Muscle of back (tissue), 11 donors: ENCODE data around the gene AGGF1. TPM values are rescaled to one million over a fixed set of nuclear protein-coding genes. Genes with fewer than 3 reads are reported as not detected.
A peak's percentile ranks its signal among the peaks of the same experiment; 100 is the strongest.
"Not testable (repeated sequence)": the region's sequence is repeated elsewhere in the genome, so short reads cannot be mapped to it uniquely, and the experiment has no call there.

Experiments used
- DNase-seq, 3 donors: peaks; one replicate each; pipeline versions ENCODE4 v3.0.0 to v3.0.0-alpha.2; 2013
- polyA plus RNA-seq, 10 donors: library from polyadenylated mRNA; unstranded; fragments of 120-200 nt; gene quantifications; one replicate each; pipeline ENCODE4 v1.2.1, GENCODE V29; 2013; ENCODE audit not compliant: insufficient read length in 10 of 10

AGGF1 gene
- polyA plus RNA-seq, 10 donors: 14.9 to 18.1 (median 15.9) TPM

- DNase-seq: no peak
Measured at GRCh38 chr5:77082280-77082679, 52.1 kb downstream of the AGGF1 start.

- no peak for DNase-seq
Measured at GRCh38 chr5:77083088-77083487, 52.9 kb downstream of the AGGF1 start.

GRCh38 chr5:77086368-77086688 lies 56.1 kb downstream of the AGGF1 start:
- DNase-seq: no peak

- peak; percentile 76 to 93 (median 79) for DNase-seq
Measured at GRCh38 chr5:77086689-77087483, 56.7 kb downstream of the AGGF1 start, which contains the start of gene ZBED3. ZBED3 (minus strand) TSS chr5:77087285; CDS start chr5:77077878, 9,407 bp downstream.

GRCh38 chr5:77087484-77088261 lies 57.5 kb downstream of the AGGF1 start:
- DNase-seq: peak; percentile 19 to 76 (median 43)

GRCh38 chr5:77095189-77095588 lies 65.0 kb downstream of the AGGF1 start:
- no peak for DNase-seq

GRCh38 chr5:77101298-77101697 lies 71.1 kb downstream of the AGGF1 start:
- DNase-seq: no peak

- DNase-seq: no peak
Measured at GRCh38 chr5:77102549-77102948, 72.3 kb downstream of the AGGF1 start.

- DNase-seq: no peak
Measured at GRCh38 chr5:77103457-77103856, 73.3 kb downstream of the AGGF1 start.

GRCh38 chr5:77104813-77105212 lies 74.6 kb downstream of the AGGF1 start:
- no peak for DNase-seq

GRCh38 chr5:77107035-77107434 lies 76.8 kb downstream of the AGGF1 start:
- not testable (repeated sequence) for DNase-seq

Other genes starting within 250 kb of the AGGF1 start
- 1 to 10 TPM in 2 of 10 donors, under 1 TPM in 8; 0.26 to 4.4 (median 0.36) TPM for gene F2RL1, start 211.4 kb upstream of the AGGF1 start, polyA plus RNA-seq
- under 1 TPM in 9 of 10 donors, not detected in 1; 0.13 to 0.43 (median 0.35) TPM for gene S100Z, start 180.4 kb upstream of the AGGF1 start, polyA plus RNA-seq
- gene CRHBP, start 77.4 kb upstream of the AGGF1 start, polyA plus RNA-seq: 1 to 10 TPM in 2 of 10 donors, under 1 TPM in 8; 0.29 to 1.8 (median 0.47) TPM
- gene ZBED3, start 56.9 kb downstream of the AGGF1 start, polyA plus RNA-seq: 10 to 100 TPM in 3 of 10 donors, 1 to 10 TPM in 7; 7.5 to 12.0 (median 9.0) TPM
- 1 to 10 TPM; 1.8 to 8.5 (median 3.4) TPM for gene PDE8B, start 180.3 kb downstream of the AGGF1 start, polyA plus RNA-seq